Esophagus squamous epithelium (tissue), 5 donors: ENCODE data around the gene NUP153. TPM values are rescaled to one million over a fixed set of nuclear protein-coding genes. Genes with fewer than 3 reads are reported as not detected.

Experiments
- DNase-seq: peaks from one replicate; lab custom pipeline; 2025; lab: John Stamatoyannopoulos, UW
- H3K27ac ChIP-seq, 4 donors: fragments of 200-600 bp; sonication (generic); one replicate each; pipeline ENCODE4 v1.5.1; 2016 to 2019; ENCODE audit warnings: mild to moderate bottlenecking in 1 of 4
- H3K27me3 ChIP-seq, 4 donors: fragments of 200-600 bp; sonication (generic); 1 replicate in 3 of 4; 2 replicates in 1 of 4; pipeline versions ENCODE4 v1.5.1 to v1.6.0; 2017 to 2021; ENCODE audit warnings: antibody characterized with exemption in 1 of 4
- H3K36me3 ChIP-seq, 3 donors: fragments of 200-600 bp; sonication (generic); one replicate each; pipeline ENCODE4 v1.5.1; 2016 to 2019
- H3K4me1 ChIP-seq, 3 donors: fragments of 200-600 bp; sonication (generic); one replicate each; pipeline ENCODE4 v1.5.1; 2017 to 2019
- H3K4me3 ChIP-seq, 4 donors: fragments of 200-600 bp; sonication (generic); 1 replicate in 3 of 4; 2 replicates in 1 of 4; pipeline ENCODE4 v1.5.1; 2016 to 2019; ENCODE audit warnings: mild to moderate bottlenecking in 2 of 4, moderate library complexity in 1 of 4
- H3K9me3 ChIP-seq, 3 donors: fragments of 200-600 bp; sonication (generic); one replicate each; pipeline ENCODE4 v1.5.1; 2016 to 2019
- CTCF ChIP-seq, 6 experiments: fragments of 450-650 bp in 4 of 6; fragments of 200-600 bp in 2 of 6; sonication (generic) in 2 of 6; IDR thresholded peaks; one replicate each; pipeline ENCODE4 v1.5.1; 2016 to 2019; ENCODE audit warnings: antibody characterized with exemption in 6 of 6, mild to moderate bottlenecking in 4 of 6, moderate library complexity in 4 of 6
- POLR2A ChIP-seq, 4 donors: fragments of 450-650 bp; IDR thresholded peaks; one replicate each; pipeline ENCODE4 v1.6.1; 2017; ENCODE audit warnings: antibody characterized with exemption in 4 of 4, mild to moderate bottlenecking in 4 of 4, moderate library complexity in 3 of 4
- WGBS, 2 donors: methylation state at CpG; one replicate each; pipeline ENCODE4 v1.1.5; 2018; 5-methylcytosine and 5-hydroxymethylcytosine counted together
- intact Hi-C: fragments of 100-400 bp; cut with DNase I; formaldehyde crosslinking; loops from one replicate; pipeline ENCODE4 v1.15.0; 2022
- total RNA-seq, 4 donors: library from RNA; depleted of rRNA; stranded (reverse); fragments of >200 nt; gene quantifications; one replicate each; pipeline ENCODE4 v1.1.0, GENCODE V29; 2016
- donor health status: DM: yes; HTN: yes; CAD: no.

The NUP153 gene
- total RNA-seq, 4 donors from 2014 or later: 27.7 to 49.4 (median 40.6) TPM

GRCh38 chr6:17629824-17630510 lies 76.8 kb downstream of the NUP153 start:
- peaks cover 5 to 100% (median 21%) of the 10 kb centered on the region in 3 donors for H3K36me3 ChIP-seq
- no peak overlapping the region for H3K4me3 ChIP-seq
- WGBS, 2 donors: 69 to 76% methylated on average over 8 of the region's 8 CpGs
- peaks cover 0 to 5% (median 0%) of the 10 kb centered on the region in 3 donors for H3K4me1 ChIP-seq
- DNase-seq: no peak
- TF ChIP-seq CTCF (IDR thresholded peaks at IDR 0.05): no peak
- no peak for TF ChIP-seq POLR2A (IDR thresholded peaks at IDR 0.05)
- no peaks in the 10 kb centered on the region for H3K9me3 ChIP-seq
- intact Hi-C loops: no loop called here
- H3K27me3 ChIP-seq: no peaks in the 10 kb centered on the region
- H3K27ac ChIP-seq: peak overlapping the region in 1 of 4 donors; percentile 23

- H3K9me3 ChIP-seq: no peaks in the 10 kb centered on the region
- 40 to 70% methylated on average over 1 of the region's 1 CpG for WGBS, 2 donors
- no peaks in the 10 kb centered on the region for H3K27me3 ChIP-seq
- DNase-seq: no peak
- no peak overlapping the region for H3K4me3 ChIP-seq
- no peaks in the 10 kb centered on the region for H3K4me1 ChIP-seq
- no peak for TF ChIP-seq POLR2A (IDR thresholded peaks at IDR 0.05)
- no peak for TF ChIP-seq CTCF (IDR thresholded peaks at IDR 0.05)
- no peak overlapping the region for H3K27ac ChIP-seq
- H3K36me3 ChIP-seq: peaks cover 12 to 100% (median 21%) of the 10 kb centered on the region in 3 donors
- intact Hi-C loops: no loop called here
These were observed 77.9 kb downstream of the NUP153 start for GRCh38 chr6:17628873-17629272.

- Histone ChIP-seq H3K4me3 (no peak overlapping the region), H3K27me3 (no peaks in the 10 kb centered on the region), H3K9me3 (no peaks in the 10 kb centered on the region), H3K27ac (no peak overlapping the region), H3K4me1 (no peaks in the 10 kb centered on the region), H3K36me3 (peaks cover 7 to 96% (median 12%) of the 10 kb centered on the region in 3 donors)
- intact Hi-C loops: no loop called here
- no peak for TF ChIP-seq CTCF (IDR thresholded peaks at IDR 0.05)
- no peak for TF ChIP-seq POLR2A (IDR thresholded peaks at IDR 0.05)
- DNase-seq: no peak
- WGBS, 2 donors: 56 to 67% methylated on average over 1 of the region's 1 CpG
These were observed 82.3 kb downstream of the NUP153 start for GRCh38 chr6:17624396-17624795.

GRCh38 chr6:17622144-17622543 lies 84.6 kb downstream of the NUP153 start:
- Histone ChIP-seq H3K36me3 (peaks cover 7 to 96% (median 15%) of the 10 kb centered on the region in 3 donors), H3K27me3 (no peaks in the 10 kb centered on the region), H3K4me3 (no peak overlapping the region), H3K27ac (no peak overlapping the region), H3K4me1 (no peaks in the 10 kb centered on the region), H3K9me3 (no peaks in the 10 kb centered on the region)
- TF ChIP-seq POLR2A (IDR thresholded peaks at IDR 0.05): no peak
- WGBS, 2 donors: 92 to 95% methylated on average over 4 to 5 of the region's 5 CpGs
- intact Hi-C loops: no loop called here
- DNase-seq: no peak

- H3K36me3 ChIP-seq: peaks cover 13 to 96% (median 15%) of the 10 kb centered on the region in 3 donors
- intact Hi-C loops: no loop called here
These were observed 85.7 kb downstream of the NUP153 start for GRCh38 chr6:17621003-17621402.

More at GRCh38 chr6:17621003-17621402, 85.7 kb downstream of the NUP153 start:
- no peak for DNase-seq
- no peak overlapping the region for H3K27ac ChIP-seq
- 70 to 83% methylated on average over 2 of the region's 2 CpGs for WGBS, 2 donors
- TF ChIP-seq CTCF (IDR thresholded peaks at IDR 0.05) (no peak), POLR2A (IDR thresholded peaks at IDR 0.05) (no peak)
- H3K9me3 ChIP-seq: no peaks in the 10 kb centered on the region
- no peaks in the 10 kb centered on the region for H3K4me1 ChIP-seq
- H3K4me3 ChIP-seq: no peak overlapping the region
- no peaks in the 10 kb centered on the region for H3K27me3 ChIP-seq
